ENCODE results near the gene NIBAN1. TPM values are rescaled to one million over a fixed set of nuclear protein-coding genes. Genes with fewer than 3 reads are reported as not detected.
"Not testable (repeated sequence)": the region's sequence is repeated elsewhere in the genome, so short reads cannot be mapped to it uniquely, and the experiment has no call there.

Gene NIBAN1
- total RNA-seq, 1 experiment from 2014 or later = 15.6 TPM

GRCh38 chr1:184959626-184960025 lies 14.7 kb downstream of the NIBAN1 start:
- ChIA-PET CTCF (interaction anchor here (3.6 kb wide), 1 partner anchor 23 kb away, joined by 17 read pairs; no protein-coding TSS in a partner anchor), POLR2A (interaction anchor here (1.0 kb wide), 1 partner anchor 13 kb away, joined by 4 read pairs; no protein-coding TSS in a partner anchor)
- no peaks in the 10 kb centered on the region for H3K4me1 Mint-ChIP-seq (ENCODE audit: insufficient read depth, unreplicated experiment)
- TF ChIP-seq CTCF (IDR thresholded peaks at IDR 0.05; ENCODE audit: unreplicated experiment) = no peak
- no peak for DNase-seq (ENCODE audit: unreplicated experiment)
- H3K9me3 Mint-ChIP-seq (ENCODE audit: unreplicated experiment) = no peaks in the 10 kb centered on the region
- no peaks in the 10 kb centered on the region for H3K36me3 Mint-ChIP-seq (ENCODE audit: insufficient read depth, unreplicated experiment)
- H3K4me3 Mint-ChIP-seq (ENCODE audit: unreplicated experiment) = no peak overlapping the region
- no peak overlapping the region for H3K27ac Mint-ChIP-seq (ENCODE audit: low read depth, unreplicated experiment)
- no TSS peak for BruUV-seq (replicated peaks)
- H3K27me3 Mint-ChIP-seq (ENCODE audit: insufficient read depth, unreplicated experiment) = peaks cover 55% of the 10 kb centered on the region
- intact Hi-C loops (cut with micrococcal nuclease) = no loop called here

DNA sequence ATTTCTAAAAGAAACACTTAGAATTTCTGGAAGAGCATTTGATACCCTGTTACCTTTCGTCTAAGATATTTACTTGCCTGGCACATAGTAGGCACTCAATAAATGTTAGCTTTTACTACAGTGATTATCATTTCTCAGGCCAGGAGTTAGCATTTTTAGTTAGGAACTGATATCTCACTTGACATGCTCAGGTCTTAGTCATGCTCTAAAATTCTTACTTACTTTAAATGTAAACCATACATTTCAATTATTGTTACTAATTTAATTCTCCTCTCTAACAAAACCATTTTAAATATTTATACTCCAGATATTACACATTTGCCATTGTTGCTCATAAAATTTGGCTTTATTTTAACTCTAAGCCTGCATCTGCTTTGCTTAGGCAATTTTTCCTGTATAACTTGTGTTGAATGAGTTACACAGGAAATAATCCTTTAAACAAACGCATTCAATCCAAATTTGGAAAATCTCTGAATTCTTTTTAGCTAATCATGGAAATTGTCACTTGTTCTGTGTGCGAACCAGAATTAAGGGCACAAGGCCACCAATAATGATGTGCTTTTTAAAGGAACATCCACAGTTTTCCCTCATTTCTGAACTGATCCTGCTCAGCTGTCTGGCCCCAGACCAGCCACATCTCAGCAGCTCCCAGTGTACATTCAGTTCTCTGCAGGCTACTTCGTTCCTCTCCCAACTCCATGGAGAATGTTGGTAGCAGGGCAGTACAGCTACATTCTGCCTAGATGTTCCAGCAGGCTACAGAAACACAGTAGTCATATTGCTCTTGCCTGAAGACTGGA lies 15.6 kb downstream of the NIBAN1 start:
- H3K27ac Mint-ChIP-seq (ENCODE audit: low read depth, unreplicated experiment) = no peak overlapping the region
- H3K27me3 Mint-ChIP-seq (ENCODE audit: insufficient read depth, unreplicated experiment) = peaks cover 46% of the 10 kb centered on the region
- no peak overlapping the region for H3K4me3 Mint-ChIP-seq (ENCODE audit: unreplicated experiment)
- H3K4me1 Mint-ChIP-seq (ENCODE audit: insufficient read depth, unreplicated experiment) = peaks cover 5% of the 10 kb centered on the region
- H3K36me3 Mint-ChIP-seq (ENCODE audit: insufficient read depth, unreplicated experiment) = no peaks in the 10 kb centered on the region
- BruUV-seq (replicated peaks) = no TSS peak
- intact Hi-C loops (cut with micrococcal nuclease) = no loop called here
- no peak for TF ChIP-seq CTCF (IDR thresholded peaks at IDR 0.05; ENCODE audit: unreplicated experiment)
- H3K9me3 Mint-ChIP-seq (ENCODE audit: unreplicated experiment) = no peaks in the 10 kb centered on the region
- POLR2A ChIA-PET = interaction anchor here (0.6 to 1.4 kb wide), 8 partner anchors 9 to 204 kb away, joined by 3 to 8 read pairs (median 4); partner anchors contain the start of gene EDEM3
- CTCF ChIA-PET = interaction anchor here (0.6 to 3.6 kb wide), 9 partner anchors 10 to 203 kb away, joined by 3 to 17 read pairs (median 3); no protein-coding TSS in a partner anchor
- no peak for DNase-seq (ENCODE audit: unreplicated experiment)

DNA sequence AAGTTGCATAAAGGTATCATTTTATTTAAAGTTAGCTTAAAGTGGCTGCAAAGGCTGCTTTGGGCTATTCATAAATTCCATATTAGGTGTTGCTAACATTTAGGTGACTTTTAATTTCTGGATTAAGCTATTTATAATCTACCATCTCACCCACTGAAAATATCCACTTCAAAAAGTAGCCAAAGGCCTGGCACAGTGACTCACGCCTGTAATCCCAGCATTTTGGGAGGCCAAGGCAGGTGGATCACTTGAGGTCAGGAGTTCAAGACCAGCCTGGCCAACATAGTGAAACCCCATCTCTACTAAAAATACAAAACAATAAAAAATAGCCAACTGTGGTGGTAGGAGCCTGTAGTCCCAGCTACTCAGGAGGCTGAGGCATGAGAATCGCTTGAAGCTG lies 16.4 kb downstream of the NIBAN1 start:
- CTCF ChIA-PET = interaction anchor here (0.6 to 3.6 kb wide), 11 partner anchors 11 to 209 kb away, joined by 3 to 17 read pairs (median 3); no protein-coding TSS in a partner anchor
- DNase-seq (ENCODE audit: unreplicated experiment); H3K9me3 Mint-ChIP-seq (ENCODE audit: unreplicated experiment); H3K4me3 Mint-ChIP-seq (ENCODE audit: unreplicated experiment); H3K27ac Mint-ChIP-seq (ENCODE audit: low read depth, unreplicated experiment); H3K36me3 Mint-ChIP-seq (ENCODE audit: insufficient read depth, unreplicated experiment); intact Hi-C loops (cut with micrococcal nuclease); BruUV-seq (replicated peaks): not testable (repeated sequence)
- Mint-ChIP-seq H3K27me3 (ENCODE audit: insufficient read depth, unreplicated experiment) (peaks cover 38% of the 10 kb centered on the region), H3K4me1 (ENCODE audit: insufficient read depth, unreplicated experiment) (peaks cover 10% of the 10 kb centered on the region)
- POLR2A ChIA-PET = interaction anchor here (0.9 to 1.7 kb wide), 5 partner anchors 10 to 204 kb away, joined by 3 to 8 read pairs (median 5); partner anchors contain the start of gene EDEM3

GRCh38 chr1:184956999-184957700 lies 17.2 kb downstream of the NIBAN1 start:
- Mint-ChIP-seq H3K27ac (ENCODE audit: low read depth, unreplicated experiment) (no peak overlapping the region), H3K4me3 (ENCODE audit: unreplicated experiment) (no peak overlapping the region), H3K9me3 (ENCODE audit: unreplicated experiment) (no peaks in the 10 kb centered on the region), H3K36me3 (ENCODE audit: insufficient read depth, unreplicated experiment) (no peaks in the 10 kb centered on the region), H3K27me3 (ENCODE audit: insufficient read depth, unreplicated experiment) (peaks cover 36% of the 10 kb centered on the region), H3K4me1 (ENCODE audit: insufficient read depth, unreplicated experiment) (peaks cover 10% of the 10 kb centered on the region)
- no peak for TF ChIP-seq CTCF (IDR thresholded peaks at IDR 0.05; ENCODE audit: unreplicated experiment)
- DNase-seq (ENCODE audit: unreplicated experiment) = no peak
- no TSS peak for BruUV-seq (replicated peaks)
- intact Hi-C loops (cut with micrococcal nuclease) = no loop called here
- CTCF ChIA-PET = interaction anchor here (0.6 to 3.6 kb wide), 8 partner anchors 15 to 152 kb away, joined by 3 to 17 read pairs (median 3); no protein-coding TSS in a partner anchor
- POLR2A ChIA-PET = interaction anchor here (1.7 kb wide), 1 partner anchor 14 kb away, joined by 7 read pairs; no protein-coding TSS in a partner anchor
